Stimulated activated CD8-positive, alpha-beta memory T cell treated with anti-CD3 and anti-CD28 coated beads, Interleukin-15, amount 100 ng/mL, for 48 hours (primary cell): ENCODE results near the gene HJURP.
"Not testable (repeated sequence)": the region's sequence is repeated elsewhere in the genome, so short reads cannot be mapped to it uniquely, and the experiment has no call there.

ENCODE experiments used
- DNase-seq, 2 donors: peaks; one replicate each; pipeline ENCODE4 v3.0.0-alpha.2; 2020; ENCODE audit warnings: low read depth in 2 of 2

Gene HJURP

GRCh38 chr2:233854241-233854981 is at the start of gene HJURP:
HJURP (minus strand) TSS chr2:233854535; CDS start chr2:233854500, 35 bp downstream.
- DNase-seq = peak; percentile 87 to 91

GRCh38 chr2:233901884-233902283 is 47.5 kb upstream of the HJURP start:
- no peak for DNase-seq

GRCh38 chr2:233901367-233901766 is 47.0 kb upstream of the HJURP start:
- DNase-seq = no peak

GRCh38 chr2:233896253-233896652 is 41.9 kb upstream of the HJURP start:
- DNase-seq = not testable (repeated sequence)

- DNase-seq = no peak
Measured at GRCh38 chr2:233892793-233893192, 38.5 kb upstream of the HJURP start.

GRCh38 chr2:233882353-233882752 is 28.0 kb upstream of the HJURP start:
- no peak for DNase-seq

- not testable (repeated sequence) for DNase-seq
Measured at GRCh38 chr2:233872125-233872524, 17.8 kb upstream of the HJURP start.

GRCh38 chr2:233871432-233871831 is 17.1 kb upstream of the HJURP start:
- no peak for DNase-seq

GRCh38 chr2:233867993-233868532 is 13.7 kb upstream of the HJURP start, which contains the start of gene MSL3B:
MSL3B (minus strand) TSS chr2:233868386.
- peak; percentile 43 to 46 for DNase-seq

GRCh38 chr2:233866479-233866878 is 12.1 kb upstream of the HJURP start:
- DNase-seq = no peak

GRCh38 chr2:233865838-233866237 is 11.5 kb upstream of the HJURP start:
- no peak for DNase-seq

- DNase-seq = no peak
Measured at GRCh38 chr2:233862261-233862768, 8.0 kb upstream of the HJURP start.

- no peak for DNase-seq
Measured at GRCh38 chr2:233858331-233858730, 4.0 kb upstream of the HJURP start.

GRCh38 chr2:233857511-233858141 is 3.3 kb upstream of the HJURP start:
- DNase-seq = peak; percentile 25 to 34

GRCh38 chr2:233856184-233856583 is 1.8 kb upstream of the HJURP start:
- no peak for DNase-seq

- DNase-seq = no peak
Measured at GRCh38 chr2:233855345-233855744, 1.0 kb upstream of the HJURP start.

GRCh38 chr2:233853883-233854240 is 473 bp downstream of the HJURP start:
- DNase-seq = no peak

- no peak for DNase-seq
Measured at GRCh38 chr2:233853353-233853752, 982 bp downstream of the HJURP start.

- no peak for DNase-seq
Measured at GRCh38 chr2:233852056-233852455, 2.3 kb downstream of the HJURP start.

- no peak for DNase-seq
Measured at GRCh38 chr2:233851169-233851568, 3.2 kb downstream of the HJURP start.

GRCh38 chr2:233850745-233851144 is 3.6 kb downstream of the HJURP start:
- no peak for DNase-seq

- no peak for DNase-seq
Measured at GRCh38 chr2:233849607-233850271, 4.6 kb downstream of the HJURP start.
